PC-9 (cell line): ENCODE measurements around the gene PRR35.

Source experiments
- CTCF ChIP-seq: fragments of 200-600 bp; sonication (generic); conservative IDR thresholded peaks from 2 replicates; pipeline ENCODE4 v1.6.1; 2017; ENCODE audit warnings: mixed run types, antibody characterized with exemption, mild to moderate bottlenecking, moderate library complexity
- EZH2 ChIP-seq: fragments of 200-600 bp; sonication (generic); IDR thresholded peaks from 2 replicates; pipeline ENCODE4 v1.8.0; 2017; ENCODE audit warnings: antibody characterized with exemption, low read depth

- TF ChIP-seq CTCF: no peak
- no peak for TF ChIP-seq EZH2
Observed at GRCh38 chr16:559411-560203, 587 bp upstream of the PRR35 start.
